NCI-H69 (cell line): ENCODE results near the gene C10orf105.

Experiments used
- DNase-seq: peaks from one replicate; lab custom pipeline; 2025; lab: John Stamatoyannopoulos, UW

C10orf105 gene

DNA sequence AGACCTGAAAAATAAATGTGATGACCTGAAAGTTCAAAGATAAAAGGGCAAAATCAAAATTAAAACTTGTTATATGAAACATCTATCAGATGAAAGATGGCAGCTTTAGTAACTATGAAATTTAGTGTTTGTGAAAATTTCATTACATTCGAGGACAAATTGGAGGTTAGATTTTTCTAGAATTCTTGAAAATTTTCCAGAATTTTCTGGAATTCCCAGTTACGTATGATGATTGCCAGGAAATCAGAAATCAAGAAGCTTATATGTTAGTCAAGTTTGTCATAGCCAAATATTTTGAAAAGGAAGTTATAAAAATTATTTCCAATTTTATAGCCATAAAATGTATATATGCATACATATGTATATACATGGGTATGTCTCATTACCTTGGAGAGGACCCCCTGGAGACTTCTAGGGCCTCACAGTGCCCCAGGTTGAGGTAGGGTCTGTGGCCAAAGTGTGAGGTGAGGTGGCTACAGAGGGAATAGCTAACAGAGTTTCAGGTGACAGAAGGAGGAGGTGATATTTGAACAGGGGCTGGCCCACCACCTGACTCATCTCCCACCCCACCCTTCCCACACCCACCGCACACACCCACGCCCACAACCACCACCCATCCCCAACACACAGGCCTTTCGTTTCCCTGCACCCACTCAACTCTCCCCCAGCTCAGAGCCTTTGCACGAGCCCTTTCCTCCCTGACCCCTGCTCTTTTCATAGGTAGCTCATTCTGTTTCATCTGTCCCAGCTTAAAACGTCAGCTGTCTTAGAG is 21.5 kb downstream of the C10orf105 start:
- DNase-seq: no peak

DNA sequence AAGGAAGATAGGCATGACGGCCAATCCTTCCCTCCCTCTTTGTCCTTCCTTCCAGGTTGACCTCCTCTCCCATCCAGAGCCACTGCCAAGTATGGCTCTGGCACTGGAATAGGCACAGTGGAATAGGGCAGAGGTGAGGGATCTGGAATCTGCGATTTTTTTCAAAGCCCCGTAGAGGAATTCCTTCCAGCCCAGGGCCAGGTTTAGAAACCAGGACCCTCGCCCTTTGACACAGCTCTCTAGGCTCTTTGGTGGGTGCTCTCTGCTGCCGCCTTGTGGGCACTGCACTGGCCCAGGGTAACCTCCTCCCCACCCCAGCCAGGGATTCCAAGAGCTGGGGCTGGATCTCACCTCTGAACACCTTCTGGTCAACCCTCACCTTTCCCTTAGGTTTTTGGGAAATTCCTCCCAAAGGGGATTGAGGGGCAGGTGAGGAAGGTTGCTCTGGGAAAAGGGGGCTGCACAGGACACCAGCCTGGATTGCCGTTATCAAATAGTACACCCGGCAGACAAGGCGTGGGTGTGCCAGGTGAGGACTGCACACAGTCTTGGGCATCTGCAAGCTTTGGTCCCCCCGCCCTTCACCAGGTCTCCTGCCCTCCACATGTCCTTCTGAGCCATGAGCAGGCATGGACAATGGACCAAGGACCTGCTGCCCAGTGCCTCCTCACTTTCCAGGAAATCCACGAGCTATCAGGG is 22.8 kb downstream of the C10orf105 start:
- DNase-seq: peak; percentile 47

DNA sequence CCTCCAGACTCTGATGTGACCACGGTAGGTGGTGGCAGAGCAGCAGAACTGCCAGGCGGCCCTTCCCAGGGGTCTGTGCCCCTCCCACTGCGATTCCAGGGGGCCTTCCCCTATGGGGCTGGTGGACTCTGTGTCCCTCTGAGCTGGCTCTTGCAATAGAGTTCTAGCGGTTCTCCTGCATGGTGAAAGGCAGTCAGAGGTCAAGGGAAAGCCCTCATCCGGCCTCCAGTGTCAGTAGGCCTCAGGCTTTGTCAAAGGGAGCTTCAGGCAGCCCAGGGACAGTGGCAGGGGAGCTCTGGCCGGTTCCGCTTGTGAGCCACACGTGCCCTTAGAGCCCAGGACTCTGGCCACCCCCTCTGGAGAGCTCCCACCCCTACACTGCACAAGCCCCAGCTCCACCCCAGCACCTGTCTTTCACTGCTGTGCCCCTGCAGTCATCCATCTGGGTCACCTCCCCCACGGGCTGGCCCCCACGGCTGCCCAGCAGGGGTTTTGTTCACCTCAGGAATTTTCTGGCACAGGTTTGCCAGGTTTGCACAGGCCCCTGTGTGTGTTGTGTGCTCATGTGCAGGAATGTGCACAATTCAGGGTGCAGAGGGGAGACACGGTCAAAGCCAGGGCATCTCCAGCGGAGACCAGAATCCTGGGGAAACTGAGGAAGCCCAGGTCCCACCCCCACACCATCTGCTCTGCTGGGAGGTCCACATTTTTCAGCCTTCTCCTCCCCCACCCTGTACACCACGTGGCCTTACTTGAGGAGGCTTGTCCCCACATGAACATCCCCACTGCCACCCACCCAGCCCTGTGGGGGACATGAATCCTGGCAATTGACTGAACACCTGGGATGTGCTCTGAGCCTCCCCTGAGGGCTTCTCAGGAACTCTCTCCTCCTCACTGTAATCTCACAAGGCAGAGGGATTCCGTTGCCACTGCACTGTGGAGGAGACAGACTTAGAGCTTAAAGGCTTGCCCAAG is 23.8 kb downstream of the C10orf105 start:
- no peak for DNase-seq

DNA sequence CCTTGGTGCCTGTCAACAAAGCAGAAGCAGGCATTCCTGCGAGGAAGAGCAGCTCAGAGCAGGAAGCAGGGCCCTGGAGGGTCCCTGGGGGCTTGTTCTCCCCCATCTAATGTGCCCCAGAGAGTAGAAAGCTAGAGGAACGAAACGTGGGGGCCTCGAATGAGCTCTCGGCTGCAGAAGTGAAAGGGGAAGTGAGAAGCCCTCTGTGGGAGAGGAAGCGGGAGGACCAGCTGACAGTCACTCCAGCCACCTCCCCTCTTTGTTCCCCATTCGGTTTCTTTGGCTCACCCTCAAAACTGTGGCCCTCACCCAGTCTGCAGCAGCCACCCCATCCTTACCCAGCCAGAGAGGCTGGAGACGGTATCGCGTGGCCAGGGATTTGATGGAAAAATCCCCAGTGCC is 25.0 kb downstream of the C10orf105 start:
- no peak for DNase-seq

DNA sequence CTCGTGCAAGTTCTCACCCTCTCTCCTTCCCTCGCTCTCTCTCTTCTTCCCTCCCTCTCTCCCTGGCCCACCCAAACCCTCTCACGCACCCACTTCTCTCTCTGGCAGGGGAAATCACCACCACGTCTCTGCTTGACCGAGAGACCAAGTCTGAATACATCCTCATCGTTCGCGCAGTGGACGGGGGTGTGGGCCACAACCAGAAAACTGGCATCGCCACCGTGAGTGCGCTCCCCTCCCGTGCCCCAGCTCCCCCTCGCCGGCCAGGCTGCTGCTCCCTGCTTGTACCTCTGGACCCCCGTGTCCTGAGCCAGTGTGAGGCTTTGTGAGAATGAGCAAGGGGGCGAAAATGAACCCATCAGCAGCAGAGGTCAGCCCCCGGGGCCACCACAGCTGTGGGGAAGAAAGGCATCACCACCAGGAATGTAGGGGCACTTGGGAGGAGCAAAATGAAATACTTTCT is 25.5 kb downstream of the C10orf105 start:
- DNase-seq: no peak

DNA sequence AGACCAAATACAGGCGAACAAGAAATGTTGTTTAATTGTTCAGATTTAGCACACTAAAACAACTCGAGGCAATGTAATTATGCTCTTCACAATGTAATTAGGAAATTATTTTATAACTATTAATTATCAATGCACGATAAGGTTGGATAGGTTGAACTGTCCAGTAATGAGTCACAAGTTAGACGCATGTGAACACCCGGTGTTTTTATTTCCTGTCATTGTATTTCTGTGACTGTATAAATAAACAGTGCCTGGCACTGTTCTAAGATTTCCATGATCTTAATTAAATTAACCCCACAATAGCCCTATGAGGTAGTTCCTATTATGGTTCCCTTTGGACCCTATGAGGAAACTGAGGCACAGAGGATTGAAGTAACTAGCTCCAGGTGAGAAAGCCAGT is 26.2 kb downstream of the C10orf105 start:
- peak; percentile 19 for DNase-seq

DNA sequence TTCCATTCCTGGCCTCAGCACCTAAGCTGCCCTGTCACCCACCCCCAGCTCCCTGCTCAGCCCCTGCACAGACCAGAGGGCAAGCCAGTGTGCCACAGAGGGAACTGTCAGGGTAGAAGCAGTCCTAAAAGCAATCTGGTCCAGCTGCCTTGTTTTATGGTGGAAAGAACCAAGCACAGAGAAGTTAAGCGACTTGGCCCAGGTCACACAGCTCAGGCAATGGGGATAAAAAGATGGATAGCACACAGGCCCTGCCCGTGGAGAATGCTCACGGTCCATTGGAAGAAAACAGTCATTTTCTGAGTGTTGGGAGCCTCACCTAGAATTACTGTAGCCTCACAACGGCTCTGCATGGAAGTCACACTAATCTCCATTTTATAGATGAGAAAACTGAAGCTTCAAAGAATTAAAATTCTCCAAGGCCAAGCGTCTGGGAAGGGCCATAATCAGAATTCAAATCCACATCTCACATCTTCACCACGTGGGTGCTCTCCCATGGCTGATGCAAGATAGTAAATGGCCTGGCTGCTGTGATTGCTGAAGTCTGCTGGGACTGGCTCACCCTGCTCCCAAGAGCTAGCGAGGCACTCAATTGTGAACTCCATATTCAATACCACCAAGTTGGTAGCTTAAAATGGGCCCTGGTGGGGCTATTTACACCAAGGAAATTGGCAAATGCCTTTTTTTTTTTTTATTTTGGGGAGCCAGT is 26.8 kb downstream of the C10orf105 start:
- no peak for DNase-seq

DNA sequence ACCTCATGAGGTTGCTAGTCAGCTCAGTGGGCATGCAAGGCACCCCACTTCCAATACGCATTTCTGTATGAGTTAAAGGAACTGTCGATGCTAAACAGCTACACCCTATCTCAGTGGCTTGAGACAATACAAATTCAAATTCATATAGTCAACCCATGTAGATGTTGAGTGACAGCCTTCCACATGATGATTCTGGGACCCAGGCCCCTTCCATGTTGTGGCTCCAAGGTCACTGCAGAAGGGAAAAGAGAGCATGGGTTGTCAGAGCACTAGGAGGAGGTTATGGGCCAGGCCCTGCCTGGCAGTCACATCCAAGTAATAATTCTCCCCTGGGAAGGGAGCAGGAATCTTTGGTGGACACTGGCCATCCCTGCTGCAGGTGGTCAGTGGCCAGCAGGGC is 28.2 kb downstream of the C10orf105 start:
- no peak for DNase-seq

DNA sequence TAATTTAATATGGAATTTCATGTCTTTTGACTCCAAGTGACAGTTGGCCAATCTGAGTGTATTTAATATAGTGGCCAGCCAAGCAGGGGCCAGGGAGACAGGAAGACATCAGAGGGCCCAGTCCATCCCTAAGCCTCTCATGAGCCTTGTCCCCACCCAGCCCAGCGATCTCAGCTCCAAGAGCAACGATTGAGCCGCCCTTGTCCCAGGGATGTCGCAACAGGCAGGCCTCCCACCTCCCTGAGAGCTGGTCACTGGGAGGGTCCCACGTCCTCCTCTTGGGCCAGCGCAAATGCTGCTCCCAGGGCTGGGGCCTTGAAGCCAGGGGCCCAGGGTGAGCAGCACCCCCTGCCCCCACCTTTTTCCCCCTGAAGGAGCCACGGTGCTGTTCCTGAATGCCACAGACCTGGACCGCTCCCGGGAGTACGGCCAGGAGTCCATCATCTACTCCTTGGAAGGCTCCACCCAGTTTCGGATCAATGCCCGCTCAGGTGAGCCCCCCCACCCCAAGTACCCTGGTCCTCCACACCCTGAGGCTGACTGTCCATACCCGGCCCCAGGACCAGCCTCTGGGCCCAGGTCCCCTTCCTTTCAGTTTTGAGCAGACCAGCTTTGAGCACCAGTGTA is 29.4 kb downstream of the C10orf105 start:
- DNase-seq: no peak

DNA sequence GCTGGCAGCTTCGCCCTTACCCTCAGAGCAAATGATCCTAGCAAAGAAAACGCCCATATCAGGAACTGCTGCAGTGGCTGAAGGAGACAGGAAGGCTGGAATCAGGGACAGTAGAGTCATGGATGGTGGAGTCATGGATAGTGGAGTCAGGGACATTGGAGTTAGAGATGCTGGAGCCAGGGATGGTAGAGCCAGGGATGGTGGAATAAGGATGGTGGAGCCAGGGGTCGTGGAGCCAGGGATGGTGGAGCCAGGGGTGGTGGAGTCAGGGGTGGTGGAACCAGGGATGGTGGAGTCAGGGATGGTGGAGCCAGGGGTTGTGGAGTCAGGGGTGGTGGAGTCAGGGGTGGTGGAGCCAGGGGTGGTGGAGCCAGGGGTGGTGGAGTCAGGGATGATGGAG is 31.3 kb downstream of the C10orf105 start:
- no peak for DNase-seq

DNA sequence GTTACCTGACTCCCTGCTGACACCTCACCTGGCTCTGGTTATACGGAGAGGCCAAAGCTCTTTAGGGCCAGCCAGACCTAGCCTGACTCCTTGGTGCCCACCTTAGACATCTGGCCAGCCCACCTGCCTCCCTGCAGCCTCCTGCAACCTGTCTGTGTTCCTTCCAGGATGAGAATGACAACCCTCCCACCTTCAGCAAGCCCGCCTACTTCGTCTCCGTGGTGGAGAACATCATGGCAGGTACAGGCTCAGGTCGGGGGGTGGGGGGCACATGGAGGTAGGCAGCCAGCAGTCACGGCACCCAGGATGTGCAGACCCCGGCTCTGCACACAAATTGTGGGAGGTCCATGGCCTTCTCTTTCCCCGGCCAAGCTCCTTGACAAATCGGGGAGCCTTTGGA is 32.1 kb downstream of the C10orf105 start:
- no peak for DNase-seq

DNA sequence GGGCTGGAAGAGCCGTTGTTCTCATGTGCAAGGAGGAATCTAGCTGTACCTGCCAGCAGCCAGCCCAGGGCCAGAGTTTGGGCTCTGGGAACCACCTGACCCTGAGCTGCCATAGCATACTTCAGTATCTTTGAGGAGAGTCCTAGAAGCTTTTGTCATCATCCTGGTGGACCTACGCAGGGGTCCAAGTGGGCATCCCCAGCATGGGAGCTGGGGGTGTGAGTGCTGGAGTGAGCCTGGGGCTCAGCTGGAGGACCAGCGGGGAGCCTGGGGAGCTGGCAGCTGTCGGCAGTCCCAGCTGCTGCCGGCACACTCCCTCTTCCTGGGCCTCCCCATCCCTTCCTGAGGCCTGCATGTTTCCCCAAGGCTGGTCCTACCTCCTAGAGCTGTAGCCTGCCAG is 32.5 kb downstream of the C10orf105 start:
- DNase-seq: peak; percentile 82

DNA sequence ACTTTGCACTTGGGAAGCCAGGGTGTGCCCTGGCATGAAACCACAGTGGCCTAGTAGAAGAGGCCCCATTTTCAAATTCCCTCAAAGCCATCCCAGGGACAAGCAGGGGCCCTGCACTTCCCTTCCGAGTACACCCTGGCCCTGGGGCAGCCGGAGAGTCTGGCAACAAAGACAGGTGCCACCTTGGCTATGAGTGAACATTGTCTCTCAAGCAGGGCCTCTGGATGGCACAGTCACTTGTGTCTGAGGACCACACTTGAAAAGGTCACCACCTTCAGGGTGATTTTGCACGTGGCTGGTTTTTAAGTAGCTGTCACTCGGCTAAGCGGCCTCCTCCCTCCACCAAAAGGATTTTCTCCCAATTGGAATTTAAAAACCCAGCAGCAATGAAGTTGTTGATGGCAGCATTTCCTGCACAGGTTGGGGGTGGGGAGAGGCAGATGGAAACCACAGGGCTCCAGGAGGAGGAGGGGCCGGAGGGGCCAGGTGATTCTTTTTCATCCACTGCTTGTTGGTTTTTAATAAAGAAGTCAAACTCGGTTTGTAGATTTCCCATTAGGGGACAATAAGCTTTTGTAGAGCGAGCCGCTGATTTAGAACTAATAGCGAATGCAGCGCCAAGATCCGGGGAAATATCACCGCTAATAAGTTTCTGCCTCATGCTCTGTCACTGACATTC is 33.9 kb downstream of the C10orf105 start:
- peak; percentile 61 for DNase-seq

DNA sequence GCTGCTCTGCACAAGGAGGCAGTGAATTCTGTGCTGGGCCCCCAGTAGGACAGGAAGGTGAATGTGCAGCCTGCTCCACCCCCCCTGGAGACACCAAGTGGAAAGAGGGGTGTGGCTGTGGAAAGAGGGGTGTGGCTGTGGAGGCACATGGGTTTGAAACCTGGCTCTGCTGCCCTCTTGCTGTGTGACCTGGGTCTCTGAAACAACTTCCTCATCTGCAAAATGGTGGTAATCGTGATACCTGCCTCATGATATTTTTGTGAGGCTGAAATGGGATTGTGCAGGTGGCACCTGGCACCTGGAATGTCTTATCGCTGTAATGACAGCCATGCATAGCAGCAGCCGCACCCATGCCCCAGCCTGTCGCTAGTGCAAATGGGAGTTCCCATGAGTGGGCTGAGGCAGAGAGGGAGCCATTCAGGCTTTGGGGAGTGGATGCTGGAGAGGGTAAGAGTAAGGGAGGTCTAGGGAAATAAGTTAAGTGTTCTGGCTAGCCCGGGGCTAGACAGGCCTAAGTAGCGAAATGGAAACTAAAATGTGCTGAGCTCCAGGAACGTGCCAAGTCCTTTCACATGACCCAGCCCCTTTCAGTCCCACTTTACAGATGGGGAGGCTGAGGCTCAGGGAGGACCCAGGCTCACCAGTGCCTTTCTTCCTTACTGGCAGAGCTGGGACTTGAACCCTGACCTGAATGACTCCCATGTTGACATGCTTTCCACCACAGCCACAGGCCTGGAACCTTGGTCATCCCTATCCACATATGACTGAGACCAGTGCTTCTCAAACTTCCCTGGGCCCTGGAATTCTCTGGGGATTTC is 35.0 kb downstream of the C10orf105 start:
- peak; percentile 44 for DNase-seq

DNA sequence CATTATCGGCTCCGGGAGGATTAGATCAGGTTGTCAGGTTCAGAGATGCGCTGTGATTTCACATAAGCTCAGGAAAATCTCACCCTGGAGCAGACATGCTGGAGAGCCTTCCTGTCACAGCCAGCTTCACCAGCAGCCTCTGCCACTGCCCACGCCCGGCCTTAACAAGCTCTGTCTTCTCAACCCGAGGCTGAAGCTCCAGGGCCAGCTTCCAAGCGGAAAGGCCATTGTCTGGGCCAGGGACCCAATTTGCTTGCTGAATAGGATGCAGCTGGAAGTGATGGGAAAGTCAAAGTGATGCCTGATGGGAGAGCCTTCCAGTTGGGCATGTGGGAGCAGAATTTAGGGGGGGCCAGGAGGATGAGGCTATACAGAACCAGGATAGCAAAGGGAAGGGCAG is 36.3 kb downstream of the C10orf105 start:
- DNase-seq: no peak

DNA sequence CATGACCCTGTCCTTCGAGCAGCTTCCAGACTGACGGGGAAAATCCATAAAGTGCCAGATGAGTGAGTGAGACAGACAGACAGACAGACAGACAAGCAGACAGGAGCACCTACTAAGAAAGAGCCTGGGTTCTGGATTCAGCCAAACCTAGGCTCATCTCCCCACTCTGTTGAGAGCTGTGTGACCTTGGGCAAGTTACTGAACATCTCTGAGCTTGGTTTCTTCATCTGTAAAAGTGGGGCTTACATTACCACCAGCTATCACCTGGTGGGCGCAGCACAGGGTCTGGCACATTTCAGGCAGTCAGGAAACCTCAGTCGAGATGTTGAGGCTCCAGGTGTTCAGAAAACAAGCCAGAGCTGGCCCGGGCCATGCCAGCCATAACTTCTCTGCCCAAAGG is 37.6 kb downstream of the C10orf105 start:
- DNase-seq: no peak

DNA sequence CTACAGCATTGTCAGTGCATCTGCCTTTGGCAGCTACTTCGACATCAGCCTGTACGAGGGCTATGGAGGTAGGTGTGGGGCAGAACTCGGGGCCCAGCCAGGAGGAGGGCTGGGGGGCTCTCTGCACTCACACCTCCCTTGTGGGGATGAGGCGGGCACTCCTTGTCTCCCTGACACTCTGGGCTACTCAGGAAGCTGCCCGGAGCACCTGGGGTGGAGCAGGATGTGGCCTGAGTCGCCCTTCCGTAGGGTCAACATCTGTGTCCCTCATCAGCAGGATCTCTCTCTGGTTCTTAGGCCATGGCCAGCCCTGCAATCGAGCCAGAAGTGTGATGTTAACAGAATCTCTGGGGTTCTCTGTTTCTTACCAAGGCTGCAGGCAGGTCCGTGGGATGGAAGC is 40.2 kb downstream of the C10orf105 start:
- no peak for DNase-seq

DNA sequence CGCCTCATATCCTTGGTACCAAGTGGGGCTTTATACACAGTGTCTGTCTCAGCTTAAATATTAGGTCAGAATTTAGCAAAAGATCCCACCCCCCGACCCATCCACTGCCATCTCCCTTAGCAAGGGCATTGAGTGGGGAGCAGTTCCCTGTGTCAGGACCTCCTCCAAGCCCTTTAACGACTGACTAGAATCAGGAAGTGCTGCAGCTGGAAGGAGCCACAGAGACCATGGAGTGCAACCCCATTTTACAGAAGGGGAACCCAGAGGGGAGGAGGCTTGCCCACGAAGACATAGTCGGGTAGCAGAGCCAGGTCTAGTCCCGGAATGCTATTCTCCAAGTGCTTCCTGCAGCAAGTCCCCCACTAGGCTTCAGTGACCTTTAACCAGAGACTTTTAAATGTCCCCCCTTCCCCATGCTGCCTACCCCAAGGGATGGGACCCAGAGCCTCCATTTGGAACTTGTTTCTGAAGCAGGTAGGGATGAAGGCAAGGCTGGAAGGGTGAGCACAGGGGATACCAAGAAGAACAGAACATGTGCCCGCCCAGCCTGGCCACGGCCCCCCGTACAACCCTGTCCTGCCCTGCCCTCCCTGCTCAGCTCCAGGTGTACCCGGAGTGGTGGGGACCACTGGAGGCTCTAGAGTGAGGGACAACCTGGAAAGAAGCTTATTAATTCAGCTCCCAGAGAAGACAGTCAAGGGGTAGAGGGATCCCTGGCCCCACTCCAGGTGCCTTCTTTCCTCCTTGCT is 41.3 kb downstream of the C10orf105 start:
- no peak for DNase-seq

DNA sequence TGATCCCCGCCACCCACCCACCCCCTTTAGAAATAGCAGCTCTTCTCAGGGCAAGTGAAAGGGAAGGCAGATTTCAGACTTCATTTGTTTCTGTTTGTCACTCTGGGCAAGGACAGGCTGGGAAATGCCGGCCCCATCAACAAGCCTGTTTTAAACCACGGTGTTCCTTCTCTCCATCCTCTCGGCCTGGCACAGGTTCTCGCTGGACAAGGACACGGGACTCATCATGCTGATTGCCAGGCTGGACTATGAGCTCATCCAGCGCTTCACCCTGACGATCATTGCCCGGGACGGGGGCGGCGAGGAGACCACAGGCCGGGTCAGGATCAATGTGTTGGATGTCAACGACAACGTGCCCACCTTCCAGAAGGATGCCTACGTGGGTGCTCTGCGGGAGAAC is 42.3 kb downstream of the C10orf105 start:
- DNase-seq: no peak
